HG02798 (cell line): ENCODE results near the gene ASCC1.
"Not testable (repeated sequence)": the region's sequence is repeated elsewhere in the genome, so short reads cannot be mapped to it uniquely, and the experiment has no call there.

ENCODE experiments used
- ATAC-seq: cut with Tn5 transposase; IDR thresholded peaks from one replicate; pipeline ENCODE4 v1.9.1; 2021; ENCODE audit warnings: mild to moderate bottlenecking; ENCODE audit not compliant: unreplicated experiment, poor library complexity

The ASCC1 gene

GRCh38 chr10:72224191-72224590 lies 8.1 kb upstream of the ASCC1 start:
- ATAC-seq, result not testable (repeated sequence)

- no peak for ATAC-seq
Observed at GRCh38 chr10:72223743-72224101, 7.6 kb upstream of the ASCC1 start.

GRCh38 chr10:72221278-72221677 lies 5.2 kb upstream of the ASCC1 start:
- no peak for ATAC-seq

GRCh38 chr10:72220637-72221036 lies 4.6 kb upstream of the ASCC1 start:
- no peak for ATAC-seq

- no peak for ATAC-seq
Observed at GRCh38 chr10:72219235-72219814, 3.2 kb upstream of the ASCC1 start.

GRCh38 chr10:72218726-72219125 lies 2.6 kb upstream of the ASCC1 start:
- no peak for ATAC-seq

GRCh38 chr10:72218325-72218724 lies 2.2 kb upstream of the ASCC1 start:
- ATAC-seq, result no peak

GRCh38 chr10:72211832-72212231 lies 4.2 kb downstream of the ASCC1 start:
- ATAC-seq, result not testable (repeated sequence)

GRCh38 chr10:72211381-72211780 lies 4.7 kb downstream of the ASCC1 start:
- not testable (repeated sequence) for ATAC-seq

- not testable (repeated sequence) for ATAC-seq
Observed at GRCh38 chr10:72208526-72208925, 7.5 kb downstream of the ASCC1 start.

GRCh38 chr10:72206511-72207229 lies 9.4 kb downstream of the ASCC1 start:
- ATAC-seq, result no peak

- no peak for ATAC-seq
Observed at GRCh38 chr10:72204724-72205123, 11.4 kb downstream of the ASCC1 start.

GRCh38 chr10:72204296-72204695 lies 11.8 kb downstream of the ASCC1 start:
- ATAC-seq, result no peak

- no peak for ATAC-seq
Observed at GRCh38 chr10:72201293-72201692, 14.8 kb downstream of the ASCC1 start.

GRCh38 chr10:72200883-72201282 lies 15.2 kb downstream of the ASCC1 start:
- no peak for ATAC-seq

- no peak for ATAC-seq
Observed at GRCh38 chr10:72194949-72195348, 21.1 kb downstream of the ASCC1 start.

GRCh38 chr10:72186982-72187330 lies 29.1 kb downstream of the ASCC1 start:
- ATAC-seq, result no peak

- ATAC-seq, result no peak
Observed at GRCh38 chr10:72186258-72186981, 29.7 kb downstream of the ASCC1 start.

GRCh38 chr10:72184156-72184555 lies 31.9 kb downstream of the ASCC1 start:
- no peak for ATAC-seq

- no peak for ATAC-seq
Observed at GRCh38 chr10:72177454-72177853, 38.6 kb downstream of the ASCC1 start.

GRCh38 chr10:72176701-72177100 lies 39.4 kb downstream of the ASCC1 start:
- ATAC-seq, result no peak

GRCh38 chr10:72175149-72175548 lies 40.9 kb downstream of the ASCC1 start:
- ATAC-seq, result no peak
